NCI-H146 treated with DMSO at 0.1 percent for 48 hours (cell line): ENCODE data around the gene PAQR3.

Experiments
- DNase-seq: peaks from one replicate; lab custom pipeline; 2025; ENCODE audit not compliant: unreplicated experiment; lab: John Stamatoyannopoulos, UW

PAQR3 gene

DNA sequence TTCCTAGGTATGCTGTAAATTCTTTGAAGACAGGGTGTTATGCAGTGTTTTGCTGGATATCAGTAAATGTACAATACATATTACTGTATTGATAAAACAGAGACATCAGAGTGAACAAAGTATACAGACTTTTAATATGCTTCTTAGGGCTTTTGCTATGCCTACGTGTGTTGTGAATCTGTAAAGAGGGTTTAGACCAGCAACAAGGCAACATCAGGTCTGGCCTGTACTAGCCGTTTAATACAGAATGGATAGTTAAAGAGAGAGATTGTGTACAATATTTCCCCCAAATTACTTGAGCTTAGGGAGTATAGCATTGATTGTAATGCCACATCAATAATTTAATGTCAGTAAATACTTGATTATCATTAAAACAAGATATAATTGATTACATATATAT, 75.2 kb downstream of the PAQR3 start:
- no peak for DNase-seq

GRCh38 chr4:78863254-78863869, 75.9 kb downstream of the PAQR3 start:
- no peak for DNase-seq

GRCh38 chr4:78862314-78862737, 76.9 kb downstream of the PAQR3 start:
- no peak for DNase-seq
